GM18909 (cell line): ENCODE results near the gene PLEKHM1.
"Not testable (repeated sequence)": the region's sequence is repeated elsewhere in the genome, so short reads cannot be mapped to it uniquely, and the experiment has no call there.

Experiments
- ATAC-seq: cut with Tn5 transposase; IDR thresholded peaks from one replicate; pipeline ENCODE4 v1.9.1; 2021; ENCODE audit warnings: mild to moderate bottlenecking; ENCODE audit not compliant: unreplicated experiment, poor library complexity

PLEKHM1 gene

DNA sequence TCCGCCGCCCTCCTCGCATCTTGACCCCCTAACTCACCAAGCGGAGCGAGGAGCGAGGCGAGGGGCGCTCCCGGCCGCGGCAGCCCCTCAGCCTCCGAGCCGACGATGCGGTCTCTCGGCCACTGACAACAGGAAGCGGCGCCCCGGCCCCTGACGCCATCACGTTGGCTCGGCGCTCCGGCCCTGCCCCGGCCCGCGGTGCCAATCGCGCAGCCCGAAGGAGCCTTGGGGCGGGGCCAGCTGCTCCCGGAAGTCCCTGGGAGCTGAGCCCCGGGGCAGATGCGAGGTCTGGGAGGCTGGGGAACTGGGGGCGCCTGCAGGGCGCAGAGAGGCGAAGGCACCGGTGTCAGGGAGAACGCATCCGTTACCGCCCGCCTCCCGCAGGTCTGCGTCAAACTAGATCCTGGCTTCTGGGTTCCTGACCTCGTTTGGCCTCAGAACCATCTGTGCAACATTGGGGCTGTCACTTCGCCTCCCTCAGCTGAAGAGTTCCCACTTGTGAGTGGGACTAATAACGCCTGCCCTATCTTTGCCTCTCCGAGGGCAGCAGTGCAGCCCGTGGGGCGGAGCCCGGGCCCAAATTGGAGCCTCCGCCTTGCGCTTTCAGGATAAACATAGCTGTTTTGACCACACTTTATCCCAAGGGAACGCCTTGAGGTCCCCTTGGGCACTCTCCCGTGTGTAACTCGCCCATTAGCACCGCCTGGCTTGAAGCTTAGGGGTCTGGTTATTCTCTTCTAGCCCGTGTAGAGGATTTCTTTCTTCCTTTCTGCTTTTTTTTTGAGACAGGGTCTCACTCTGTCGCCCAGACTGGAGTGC is at the start of gene PLEKHM1:
PLEKHM1 (minus strand) TSS at position 107 of the 819 bp plus-strand sequence. CDS start 8,237 bp downstream, outside the sequence.
- ATAC-seq = peak; percentile 97

DNA sequence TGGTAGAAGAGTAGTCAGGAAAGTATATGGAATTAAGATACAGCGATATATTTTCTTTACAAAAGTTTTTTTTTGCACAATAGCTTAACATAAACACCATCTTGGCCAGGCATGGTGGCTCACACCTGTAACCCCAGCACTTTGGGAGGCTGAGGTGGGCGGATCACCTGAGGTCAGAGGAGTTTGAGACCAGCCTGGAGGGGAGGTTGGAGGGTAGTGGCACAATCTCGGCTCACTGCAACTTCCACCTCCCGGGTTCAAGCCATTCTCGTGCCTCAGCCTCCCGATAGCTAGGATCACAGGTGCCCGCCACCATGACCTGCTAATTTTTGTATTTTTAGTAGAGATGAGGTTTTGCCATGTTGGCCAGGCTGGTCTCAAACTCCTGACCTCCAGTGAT is 47.6 kb upstream of the PLEKHM1 start:
- ATAC-seq = not testable (repeated sequence)

DNA sequence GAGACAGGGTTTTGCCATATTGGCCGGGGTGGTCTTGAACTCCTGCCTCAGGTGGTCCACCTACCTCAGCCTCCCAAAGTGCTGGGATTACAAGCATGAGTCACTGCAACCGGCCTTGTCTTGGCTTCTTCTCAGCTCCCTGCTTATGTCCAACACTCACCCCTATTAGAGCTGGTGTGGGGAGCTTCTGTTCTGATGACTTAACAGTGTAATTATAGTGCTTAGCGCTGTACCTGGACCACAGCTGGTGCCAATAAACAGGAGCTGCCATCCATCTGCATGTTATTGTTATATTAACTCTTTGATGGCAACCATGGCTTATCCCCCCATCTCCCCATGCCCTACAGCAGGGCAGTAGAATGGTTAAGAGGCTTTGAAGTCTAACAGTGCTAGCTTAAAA is 15.6 kb upstream of the PLEKHM1 start:
- not testable (repeated sequence) for ATAC-seq

DNA sequence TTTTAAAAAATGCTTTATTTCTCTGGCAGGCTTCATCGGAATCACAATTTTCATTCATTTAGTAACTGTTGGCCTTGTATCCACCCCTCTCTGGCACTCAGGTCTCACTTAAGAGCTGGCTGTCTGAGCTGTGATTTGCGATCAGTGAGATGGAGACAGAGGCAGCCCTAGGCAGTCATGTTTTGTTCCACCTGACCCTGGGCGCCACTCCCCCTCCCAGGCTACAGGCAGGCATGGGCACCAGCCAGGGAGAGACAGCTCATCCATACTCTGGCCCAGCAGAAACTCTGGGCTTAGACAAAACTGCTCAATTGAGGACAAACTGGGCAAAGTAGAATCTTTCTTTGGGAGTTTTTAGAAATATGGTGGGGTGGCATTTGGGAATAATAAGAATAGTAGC is 14.7 kb upstream of the PLEKHM1 start:
- ATAC-seq = not testable (repeated sequence)

DNA sequence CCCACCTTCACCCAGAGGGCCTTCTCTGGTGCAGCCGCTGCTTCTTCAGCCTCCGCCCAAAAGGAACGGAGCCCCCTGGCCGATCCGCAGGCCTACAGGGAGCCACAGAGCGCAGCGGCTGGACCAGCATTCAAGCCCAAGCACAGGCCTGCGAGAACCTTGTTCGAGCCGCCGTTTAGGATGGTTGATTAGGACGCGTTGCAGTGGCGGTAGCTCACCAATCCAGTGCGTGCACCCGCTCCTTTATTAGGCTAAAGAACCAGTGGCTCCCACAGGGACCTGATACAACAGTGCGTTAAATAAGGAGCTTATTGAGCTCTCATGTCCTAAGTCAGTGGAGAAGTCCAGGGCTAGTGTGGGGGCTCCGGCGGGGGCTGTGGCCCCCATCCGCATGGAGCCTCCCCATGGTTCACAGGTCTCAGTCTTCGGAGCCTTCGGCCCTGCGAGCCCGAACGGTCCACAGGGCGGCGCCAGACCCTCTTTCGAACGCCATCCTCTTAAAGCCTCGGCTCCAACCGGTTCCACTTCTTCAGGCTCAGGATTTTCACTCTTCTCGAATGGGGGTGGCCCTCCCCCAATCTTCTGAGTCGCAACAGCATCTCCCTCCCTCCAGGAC is 10.7 kb upstream of the PLEKHM1 start:
- not testable (repeated sequence) for ATAC-seq

DNA sequence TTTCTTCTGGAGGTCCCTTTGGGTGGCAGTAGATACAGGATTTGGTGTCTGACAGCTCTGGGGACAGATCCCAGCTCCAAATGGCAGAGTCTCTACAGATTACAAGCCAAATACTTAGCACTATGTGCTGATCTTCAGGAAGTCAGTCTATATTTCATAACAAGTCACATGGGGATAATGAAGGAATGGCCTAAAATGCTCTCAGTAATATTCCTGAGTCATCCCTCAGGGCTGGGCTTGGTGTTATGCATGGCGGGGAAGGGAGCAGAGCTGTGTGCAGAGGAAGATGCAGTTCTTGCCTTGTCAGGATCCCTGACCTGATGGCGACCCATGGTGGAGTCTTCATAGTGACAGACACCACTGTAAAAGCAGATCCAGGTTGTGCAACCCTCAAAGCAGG is 10.0 kb upstream of the PLEKHM1 start:
- not testable (repeated sequence) for ATAC-seq

DNA sequence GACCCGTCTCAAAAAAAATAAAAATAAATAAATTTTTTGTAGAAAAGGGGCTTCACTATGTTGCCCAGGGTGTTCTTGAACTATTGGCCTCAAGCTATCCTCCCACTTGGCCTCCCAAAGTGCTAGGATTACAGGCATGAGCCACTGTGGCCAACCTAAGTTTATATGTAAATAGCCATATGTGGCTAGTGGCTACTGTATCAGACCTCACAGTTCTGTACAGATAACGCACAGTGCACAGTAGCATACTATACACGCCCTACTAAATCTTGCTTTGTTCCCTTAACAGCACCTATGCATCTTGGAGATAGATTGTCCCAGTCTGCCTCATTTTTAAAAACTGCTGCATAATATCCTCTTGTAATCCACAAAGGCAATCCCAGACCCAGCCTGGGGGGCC is 8.7 kb upstream of the PLEKHM1 start:
- ATAC-seq = not testable (repeated sequence)

DNA sequence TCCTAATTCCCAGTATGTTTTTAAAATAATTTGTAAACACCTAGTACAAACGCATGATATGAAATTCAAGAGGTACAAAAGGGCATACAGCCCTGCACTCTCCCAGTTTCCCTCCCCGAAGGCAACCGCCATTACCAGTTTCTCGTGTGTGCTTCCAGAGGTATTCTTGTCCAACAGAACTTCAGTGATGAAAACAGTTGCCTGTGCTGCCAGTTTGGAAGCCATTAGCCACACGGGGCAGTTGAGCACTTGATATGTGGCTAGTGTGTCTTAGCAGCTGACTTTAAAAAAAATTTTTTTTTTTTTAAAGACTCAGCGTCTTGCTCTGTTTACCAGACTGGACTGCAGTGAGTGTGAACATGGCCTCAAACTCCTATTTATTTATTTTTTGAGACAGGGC is 7.9 kb upstream of the PLEKHM1 start:
- ATAC-seq = not testable (repeated sequence)

DNA sequence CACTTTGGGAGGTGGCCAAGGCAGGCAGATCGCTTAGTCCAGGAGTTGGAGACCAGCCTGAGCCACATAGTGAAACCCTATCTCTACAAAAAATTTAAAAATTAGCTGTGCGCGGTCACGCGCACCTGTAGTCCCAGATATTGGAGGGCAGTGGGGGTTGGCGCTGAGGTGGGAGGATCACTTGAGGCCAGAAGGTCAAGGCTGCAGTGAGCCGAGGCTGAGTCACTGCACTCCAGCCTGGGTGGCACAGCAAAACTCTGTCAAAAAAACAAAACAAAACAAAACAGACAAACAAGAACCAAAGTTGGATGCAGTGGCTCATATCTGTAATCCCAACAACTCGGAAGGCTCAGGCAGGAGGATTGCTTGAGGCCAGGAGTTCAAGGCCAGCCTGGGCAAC is 6.9 kb upstream of the PLEKHM1 start:
- not testable (repeated sequence) for ATAC-seq

DNA sequence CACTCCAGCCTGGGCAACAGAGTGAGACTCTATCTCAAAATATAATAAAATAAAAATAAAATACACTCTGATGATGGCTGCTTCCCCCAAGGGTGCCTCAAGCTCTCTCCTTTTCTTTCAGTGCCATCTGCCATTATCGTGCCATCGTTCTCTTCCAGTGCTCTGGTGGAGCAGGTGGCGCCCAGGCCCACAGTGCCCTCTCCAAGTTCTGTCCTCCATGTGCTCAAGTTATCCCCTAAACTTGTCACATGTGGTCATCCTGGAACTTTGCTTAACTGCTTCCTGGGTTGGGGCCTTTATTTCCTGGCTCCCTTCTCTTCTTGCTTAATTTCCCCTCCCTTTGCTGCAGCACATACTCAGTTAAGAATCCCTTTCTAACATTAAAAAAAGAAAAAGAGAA is 6.0 kb upstream of the PLEKHM1 start:
- not testable (repeated sequence) for ATAC-seq

DNA sequence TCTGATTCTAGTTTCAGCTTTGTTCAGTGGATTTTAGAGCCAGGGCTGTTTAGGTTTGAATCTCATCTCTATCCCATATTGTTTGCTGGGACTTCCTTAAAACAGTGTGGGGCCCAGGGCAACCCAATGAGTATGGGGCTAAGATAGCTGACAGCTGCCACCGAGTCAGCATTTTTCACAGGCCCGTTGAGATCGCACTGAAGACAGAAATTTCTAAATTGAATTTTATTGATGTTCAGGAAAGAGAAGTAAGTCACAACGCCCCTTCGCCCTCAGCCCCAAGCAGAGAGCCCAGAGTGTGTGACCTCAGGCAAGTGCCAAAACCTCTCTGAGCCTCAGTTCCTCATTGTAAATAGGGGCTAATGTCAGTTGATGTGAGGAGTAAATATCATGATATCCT is 4.0 kb upstream of the PLEKHM1 start:
- ATAC-seq = not testable (repeated sequence)

DNA sequence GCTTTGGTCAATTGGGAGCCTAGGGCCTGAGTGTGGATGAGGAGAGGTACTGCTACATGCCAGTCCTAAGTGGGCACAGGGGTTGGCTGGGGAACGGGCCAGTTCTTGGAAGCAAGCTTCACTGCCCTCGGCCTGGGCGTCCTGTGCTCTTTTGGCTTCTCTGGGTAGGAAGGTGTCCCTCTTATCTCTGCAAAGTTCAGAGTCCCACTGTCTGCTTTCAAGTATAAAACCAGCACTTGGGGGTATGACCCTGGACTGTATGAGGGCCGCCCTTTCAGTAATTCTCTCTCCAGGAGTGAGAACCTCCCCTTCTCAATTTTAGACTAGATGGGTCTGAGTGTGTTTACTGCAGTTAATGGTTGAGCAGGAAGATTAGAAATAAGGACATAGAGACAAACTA is 1.6 kb upstream of the PLEKHM1 start:
- ATAC-seq = not testable (repeated sequence)

DNA sequence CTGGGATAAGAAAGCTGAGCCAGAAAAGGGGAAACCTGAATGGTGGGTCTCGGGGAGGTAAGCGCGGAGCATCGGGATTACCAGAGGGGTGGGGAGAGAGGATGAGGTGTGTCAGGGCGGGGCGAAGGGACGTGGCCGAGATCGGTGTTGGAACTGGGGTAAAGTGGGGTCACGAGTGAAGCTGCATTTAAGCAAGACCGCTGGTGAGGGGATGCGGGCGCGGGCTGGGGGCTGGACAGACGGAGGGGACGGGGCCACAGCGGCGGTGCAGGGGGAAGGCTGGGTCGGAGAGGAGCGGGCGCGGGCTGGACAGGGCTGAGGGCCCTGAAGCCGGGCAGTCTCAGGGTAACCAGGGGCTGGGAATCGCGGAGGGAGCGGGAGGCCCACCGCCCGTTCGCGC is 323 bp downstream of the PLEKHM1 start:
- ATAC-seq = peak; percentile 22

DNA sequence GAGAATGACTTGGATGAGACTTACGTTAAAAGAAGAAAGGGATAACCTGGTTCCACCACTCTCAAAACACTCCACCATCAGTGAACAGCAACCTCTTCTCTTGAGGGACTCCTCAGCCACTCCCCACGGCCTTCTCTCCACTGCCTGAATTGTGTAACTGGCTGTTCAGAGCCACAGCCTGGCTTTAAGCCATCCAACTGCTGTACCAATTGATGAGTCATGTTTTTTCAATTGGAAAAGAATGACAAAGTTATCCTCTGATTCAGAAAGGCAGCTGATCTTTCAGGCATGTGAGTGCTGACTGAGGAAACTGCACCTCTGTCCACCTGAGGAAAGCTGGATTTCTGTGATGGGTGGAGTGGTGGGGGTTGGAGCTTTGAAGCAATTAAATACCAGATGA is 2.8 kb downstream of the PLEKHM1 start:
- ATAC-seq = not testable (repeated sequence)

DNA sequence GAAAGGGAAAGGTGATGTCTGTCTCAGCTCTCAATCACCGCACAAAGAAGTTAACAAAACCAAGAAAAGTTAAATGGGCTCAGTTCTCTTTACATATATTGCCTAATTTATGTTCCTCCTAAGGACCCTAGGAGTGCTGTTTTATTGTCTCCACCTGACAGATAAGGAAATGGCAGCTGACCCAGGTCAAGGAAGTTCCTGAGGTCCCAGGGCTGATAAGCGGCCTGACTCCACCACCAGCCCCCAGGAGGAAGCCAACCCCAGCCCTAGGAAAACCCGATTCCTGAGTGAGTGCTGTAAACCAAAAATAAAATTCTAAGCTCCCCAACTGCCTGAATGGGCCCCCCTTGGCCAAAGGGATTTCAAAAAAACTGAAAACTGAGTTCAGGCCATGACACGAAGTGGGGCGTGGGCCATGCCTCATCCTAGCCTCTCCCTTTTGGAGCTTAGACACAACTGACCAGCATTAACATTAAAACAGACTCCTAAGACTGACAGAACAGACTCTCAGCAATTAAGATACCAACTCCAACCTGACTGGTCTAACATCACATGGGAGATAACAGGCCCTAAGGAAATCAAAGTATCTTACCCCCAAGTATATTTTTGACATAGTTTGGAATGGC is 6.8 kb downstream of the PLEKHM1 start:
- not testable (repeated sequence) for ATAC-seq

DNA sequence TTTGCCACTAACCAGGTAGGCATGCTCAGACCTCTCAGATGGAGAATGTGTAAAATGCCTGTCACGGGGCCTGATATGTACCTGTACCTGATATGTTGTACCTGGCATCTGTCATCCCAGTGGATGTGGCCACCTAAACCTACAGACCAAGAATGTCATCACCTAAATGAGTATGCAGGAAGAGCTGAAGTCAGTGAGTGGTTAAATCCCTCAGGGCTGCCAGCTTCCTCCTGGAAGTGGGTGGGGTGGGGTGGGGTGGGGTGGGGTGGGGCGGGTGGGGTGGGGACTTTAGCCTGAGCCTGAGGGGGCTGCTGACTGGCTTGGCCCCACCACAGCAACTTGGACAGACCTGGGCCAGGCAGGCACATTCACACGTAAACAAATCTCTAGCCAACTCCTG is 7.3 kb downstream of the PLEKHM1 start:
- not testable (repeated sequence) for ATAC-seq

DNA sequence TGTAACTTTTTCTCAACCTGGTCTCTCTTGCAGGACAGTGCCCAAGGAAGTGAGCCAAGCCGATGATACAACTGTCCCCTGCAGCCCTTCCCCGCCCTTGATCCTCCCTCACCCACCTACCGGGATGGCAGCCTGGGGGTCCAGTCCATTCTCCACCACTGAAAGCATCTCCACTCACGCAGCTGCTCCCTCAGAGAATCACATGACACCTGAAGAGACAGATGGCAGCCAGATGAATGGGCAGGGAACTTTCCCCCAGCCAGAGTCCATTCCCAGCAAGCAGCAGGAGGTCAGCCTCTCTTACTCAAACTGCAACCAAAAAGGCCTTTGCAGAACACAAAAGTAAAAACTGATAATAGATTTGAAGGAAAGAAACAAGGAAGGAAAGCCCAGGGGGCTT is 8.2 kb downstream of the PLEKHM1 start:
- ATAC-seq = not testable (repeated sequence)

DNA sequence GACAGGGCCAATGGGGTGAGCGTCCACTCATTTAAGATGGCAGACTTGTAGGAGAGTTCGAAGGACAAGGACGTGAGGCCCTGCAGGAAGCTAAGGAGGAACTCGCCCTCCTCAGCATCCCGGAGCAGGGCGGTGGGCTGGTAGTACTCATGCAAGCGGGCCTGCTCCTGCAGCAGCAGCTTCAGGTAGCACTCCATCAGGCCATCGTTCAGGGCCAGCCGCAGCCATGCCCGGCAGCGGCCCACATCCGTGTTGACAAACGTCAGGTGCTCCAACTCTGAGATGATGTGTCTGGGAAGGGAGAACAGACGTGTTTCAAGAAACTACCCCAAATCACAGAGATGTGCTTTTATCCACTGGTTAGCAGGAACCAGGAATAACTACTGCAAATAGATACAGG is 15.1 kb downstream of the PLEKHM1 start:
- ATAC-seq = not testable (repeated sequence)

DNA sequence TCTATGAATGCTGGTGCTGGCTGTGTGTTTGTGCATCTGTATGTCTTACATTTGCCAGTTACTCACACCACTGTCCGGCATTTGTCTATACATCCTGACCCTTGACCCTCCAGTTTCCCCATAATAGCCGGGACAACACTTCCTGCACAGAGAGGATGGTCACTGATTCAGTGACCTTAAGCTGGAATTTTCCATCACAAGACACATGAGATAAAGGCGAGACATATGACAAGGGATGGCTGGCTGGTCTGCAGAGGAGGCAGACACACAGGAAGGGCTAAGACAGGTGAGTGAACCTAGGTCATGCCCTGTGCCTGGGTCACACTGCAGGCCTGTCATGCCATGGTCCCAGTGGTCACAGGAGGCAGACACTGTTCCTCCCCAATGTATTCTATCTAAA is 18.3 kb downstream of the PLEKHM1 start:
- not testable (repeated sequence) for ATAC-seq

DNA sequence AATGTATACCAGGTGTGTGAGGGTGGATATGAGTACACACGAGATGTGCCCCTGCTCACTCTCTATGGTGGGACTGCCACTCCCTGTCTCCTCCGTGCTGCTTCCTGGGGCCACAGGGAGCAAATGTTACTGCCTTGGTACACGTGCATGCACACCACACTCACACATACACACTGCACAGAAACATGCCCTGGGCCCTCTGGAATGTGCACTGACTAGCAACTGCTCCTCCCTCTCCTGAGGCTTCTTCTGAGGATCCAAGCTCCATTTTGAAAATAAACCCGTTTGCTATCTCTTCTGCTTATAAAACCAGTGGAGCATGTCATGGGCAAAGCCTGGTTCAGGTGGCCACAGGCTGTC is 21.3 kb downstream of the PLEKHM1 start:
- ATAC-seq = not testable (repeated sequence)
